Skeletal muscle satellite cell (primary cell): ENCODE data around the gene LRRC26. TPM values are rescaled to one million over a fixed set of nuclear protein-coding genes. Genes with fewer than 3 reads are reported as not detected.
"Not testable (repeated sequence)": the region's sequence is repeated elsewhere in the genome, so short reads cannot be mapped to it uniquely, and the experiment has no call there.

Source experiments
- H3K27me3 ChIP-seq: 2 replicates; pipeline ENCODE4 v1.7.0; 2013; ENCODE audit warnings: low read length; ENCODE audit not compliant: control insufficient read depth, insufficient read depth
- H3K36me3 ChIP-seq: 2 replicates; pipeline ENCODE4 v1.7.0; 2013; ENCODE audit warnings: mild to moderate bottlenecking, control low read depth, low read length; ENCODE audit not compliant: insufficient read depth
- H3K4me1 ChIP-seq: 2 replicates; pipeline ENCODE4 v1.7.0; 2013; ENCODE audit warnings: low read length; ENCODE audit not compliant: control insufficient read depth, insufficient read depth
- H3K4me2 ChIP-seq: 2 replicates; pipeline ENCODE4 v1.7.0; 2013; ENCODE audit warnings: mild to moderate bottlenecking, low read length
- H3K4me3 ChIP-seq: 2 replicates; pipeline ENCODE4 v1.7.0; 2013; ENCODE audit warnings: low read length
- H3K9ac ChIP-seq: 2 replicates; pipeline ENCODE4 v1.7.0; 2013; ENCODE audit warnings: mild to moderate bottlenecking, low read depth, low read length, moderate library complexity
- H3K9me3 ChIP-seq: replicated peaks from 2 replicates; pipeline ENCODE4 v1.7.0; 2013; ENCODE audit warnings: mild to moderate bottlenecking, control low read depth, low read length
- small RNA-seq: library from RNA; depleted of rRNA; stranded (forward); fragments of <200 nt; gene quantifications from one replicate; pipeline ENCODE3, GENCODE V24; 2012

Gene LRRC26

DNA sequence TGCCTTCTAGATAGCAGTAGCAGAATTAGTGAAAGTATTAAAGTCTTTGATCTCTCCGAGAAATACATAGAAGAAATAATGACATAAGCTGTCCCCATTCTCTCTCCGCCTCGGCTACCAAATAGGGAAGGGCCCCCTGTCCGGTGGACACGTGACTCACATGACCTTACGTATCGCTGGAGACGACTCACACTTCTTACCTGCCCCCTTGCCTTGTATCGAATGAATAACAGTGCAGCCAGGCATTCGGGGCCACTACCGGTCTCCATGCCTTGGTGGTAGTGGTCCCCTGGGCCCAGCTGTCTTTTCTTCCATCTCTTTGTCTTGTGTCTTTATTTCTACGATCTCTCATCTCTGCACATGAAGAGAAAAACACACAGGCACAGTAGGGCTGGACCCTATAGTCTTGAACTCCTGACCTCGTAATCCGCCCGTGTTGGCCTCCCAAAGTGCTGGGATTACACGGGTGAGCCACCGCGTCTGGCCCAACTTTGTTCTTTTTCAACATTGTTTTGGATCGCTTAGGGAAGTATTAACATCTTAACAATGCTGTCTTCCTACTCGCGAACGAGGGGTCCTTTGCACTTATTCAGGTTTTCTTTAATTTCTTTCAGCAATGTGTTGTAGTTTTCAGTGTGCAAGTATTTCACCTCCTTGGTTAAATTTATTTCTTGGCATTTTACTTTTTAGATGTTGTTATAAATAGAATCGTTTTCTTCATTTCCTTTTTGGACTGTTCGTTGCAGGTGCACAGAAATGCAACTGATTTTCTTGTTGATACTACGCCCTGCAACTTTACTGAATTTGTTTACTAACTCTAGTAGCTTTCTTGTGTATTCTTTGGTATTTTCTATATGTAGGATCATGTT lies 47.7 kb downstream of the LRRC26 start:
- H3K9ac ChIP-seq, H3K4me3 ChIP-seq: not testable (repeated sequence)

More for the DNA sequence above, 47.7 kb downstream of the LRRC26 start:
- not testable (repeated sequence) for H3K27me3 ChIP-seq, H3K4me1 ChIP-seq, H3K9me3 ChIP-seq, H3K36me3 ChIP-seq, H3K4me2 ChIP-seq

Small RNA genes lying within 50 kb of the gene (small RNA-seq; reads per million reads assigned to genes)
- gene MIR3621, result not detected
